ENCODE results near the gene PRXL2B.

Gene PRXL2B

DNA sequence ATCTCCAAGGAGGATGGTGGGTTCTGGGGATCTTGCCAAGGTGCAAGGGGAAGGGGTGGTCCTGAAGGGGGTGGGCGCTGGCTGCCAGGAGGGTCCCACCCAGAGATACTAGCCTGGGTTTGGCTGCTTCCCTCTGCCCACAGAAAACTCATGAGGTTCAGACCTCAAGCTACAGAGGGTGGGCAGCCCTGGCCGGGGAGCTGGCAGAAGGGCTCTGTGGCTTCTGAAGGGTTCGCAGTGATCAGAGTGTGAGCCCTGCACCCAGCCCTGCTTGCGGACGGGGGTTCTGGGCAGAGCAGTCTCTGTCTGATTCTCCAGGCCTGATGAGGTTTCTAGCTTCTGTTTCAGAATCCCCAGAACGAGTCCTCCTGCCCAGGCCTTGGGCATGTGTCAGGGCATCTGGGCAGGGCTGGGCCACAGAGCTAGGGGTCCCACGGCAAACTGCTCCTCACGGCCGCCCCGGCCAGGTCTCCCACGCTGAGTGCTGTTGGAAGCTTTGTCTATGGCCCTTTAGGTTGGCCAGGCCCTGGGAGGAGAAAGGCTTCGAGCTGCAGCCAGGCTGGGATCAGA is 46.9 kb downstream of the PRXL2B start:
- no peak overlapping the region for H3K4me3 ChIP-seq (ENCODE audit: control insufficient read depth in 1 of 7, extremely low read depth in 1 of 7, insufficient read depth in 4 of 7, low read depth in 2 of 7, low read length in 6 of 7)
- H3K9me3 ChIP-seq (ENCODE audit: control extremely low read depth in 1 of 5, control insufficient read depth in 4 of 5, insufficient read depth in 2 of 5, low read depth in 1 of 5, low read length in 4 of 5), result peaks cover 0 to 32% (median 20%) of the 10 kb centered on the region in 5 experiments
- H3K36me3 ChIP-seq (ENCODE audit: control insufficient read depth in 4 of 4, insufficient read depth in 4 of 4, low read length in 3 of 4), result no peaks in the 10 kb centered on the region
- no peak overlapping the region for H3K27ac ChIP-seq (ENCODE audit: insufficient read depth in 1 of 2, low read depth in 1 of 2, low read length in 2 of 2, poor library complexity in 1 of 2, severe bottlenecking in 2 of 2)
- 95% methylated on average over 11 of the region's 12 CpGs for WGBS (ENCODE audit: insufficient coverage)
- H3K27me3 ChIP-seq (replicated peaks in 2 of 5; ENCODE audit: control insufficient read depth in 4 of 5, insufficient read depth in 5 of 5, low read length in 4 of 5), result peaks cover 0 to 82% (median 8%) of the 10 kb centered on the region in 5 experiments
- no peaks in the 10 kb centered on the region for H3K4me1 ChIP-seq (ENCODE audit: control extremely low read depth in 1 of 4, control insufficient read depth in 4 of 4, insufficient read depth in 4 of 4, low read length in 3 of 4)
- POLR2A ChIA-PET, result no interaction called here
- no peak for DNase-seq
- CTCF ChIA-PET, result no interaction called here

DNA sequence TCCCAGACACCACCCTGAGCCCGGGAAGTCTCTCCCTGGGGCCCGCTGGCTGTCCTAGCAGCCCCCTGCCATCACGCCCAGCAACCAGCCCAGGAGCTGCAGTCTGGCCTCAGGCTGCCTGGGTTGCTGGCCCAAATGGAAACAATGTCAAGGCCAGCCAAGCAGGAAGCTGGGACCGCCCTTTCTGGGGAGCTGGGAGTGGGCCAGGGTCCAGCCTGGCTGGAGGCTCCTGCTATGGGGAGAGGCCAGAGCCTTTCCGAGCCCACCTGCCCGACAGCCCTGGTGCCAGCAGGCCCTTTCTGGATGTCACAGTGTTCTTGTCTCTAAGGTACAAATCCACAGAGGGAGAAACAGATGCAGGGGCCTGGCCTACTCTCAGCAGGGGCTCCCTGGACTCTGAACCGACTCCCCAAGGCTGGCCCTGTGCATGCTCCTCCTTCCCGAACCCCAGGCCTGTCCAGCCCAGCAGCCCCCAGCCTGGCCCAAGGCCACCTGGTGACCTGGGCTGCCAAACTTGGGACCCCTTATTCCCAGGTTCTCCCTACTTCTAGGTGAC is 47.4 kb downstream of the PRXL2B start:
- WGBS (ENCODE audit: insufficient coverage), result 90% methylated on average over 7 of the region's 8 CpGs
- Histone ChIP-seq H3K27me3 (replicated peaks in 2 of 5; ENCODE audit: control insufficient read depth in 4 of 5, insufficient read depth in 5 of 5, low read length in 4 of 5) (peaks cover 0 to 80% (median 8%) of the 10 kb centered on the region in 5 experiments), H3K36me3 (ENCODE audit: control insufficient read depth in 4 of 4, insufficient read depth in 4 of 4, low read length in 3 of 4) (no peaks in the 10 kb centered on the region), H3K9me3 (ENCODE audit: control extremely low read depth in 1 of 5, control insufficient read depth in 4 of 5, insufficient read depth in 2 of 5, low read depth in 1 of 5, low read length in 4 of 5) (peaks cover 0 to 32% (median 20%) of the 10 kb centered on the region in 5 experiments), H3K4me1 (ENCODE audit: control extremely low read depth in 1 of 4, control insufficient read depth in 4 of 4, insufficient read depth in 4 of 4, low read length in 3 of 4) (no peaks in the 10 kb centered on the region), H3K4me3 (ENCODE audit: control insufficient read depth in 1 of 7, extremely low read depth in 1 of 7, insufficient read depth in 4 of 7, low read depth in 2 of 7, low read length in 6 of 7) (no peak overlapping the region), H3K27ac (ENCODE audit: insufficient read depth in 1 of 2, low read depth in 1 of 2, low read length in 2 of 2, poor library complexity in 1 of 2, severe bottlenecking in 2 of 2) (no peak overlapping the region)
- POLR2A ChIA-PET, result no interaction called here
- DNase-seq, result no peak
- CTCF ChIA-PET, result no interaction called here

DNA sequence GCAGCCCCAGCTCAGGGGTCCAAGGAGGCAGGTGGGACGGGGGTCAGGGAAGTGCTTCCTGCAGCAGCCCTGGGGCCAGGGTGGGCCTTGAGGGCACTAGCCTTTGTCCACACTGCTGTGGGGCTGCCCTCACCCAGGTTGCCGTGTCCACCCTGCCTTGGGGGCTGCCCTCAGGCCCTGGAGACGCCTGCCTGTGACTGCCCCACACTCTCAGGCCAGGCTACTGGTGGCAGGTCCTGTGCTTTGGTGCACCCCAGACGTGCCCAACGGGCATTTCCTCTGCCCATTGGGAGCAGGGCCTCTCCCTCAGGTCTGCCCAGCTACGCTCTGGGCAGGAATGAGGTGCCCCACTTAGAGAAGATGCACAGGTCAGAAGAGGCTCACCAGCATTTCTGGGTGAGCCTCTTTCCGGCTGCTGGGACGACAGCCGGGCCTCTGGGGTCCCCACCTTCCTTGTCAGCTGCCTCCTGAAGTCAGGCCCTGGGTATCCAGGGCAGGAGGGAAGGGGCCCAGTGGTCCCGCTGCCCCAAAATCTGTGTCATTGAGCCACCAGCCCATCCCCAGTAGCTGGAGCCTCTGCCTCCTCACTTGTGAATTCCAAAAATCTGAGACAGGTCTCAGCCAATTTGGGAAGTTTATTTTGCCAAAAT is 48.9 kb downstream of the PRXL2B start:
- ChIA-PET POLR2A (no interaction called here), CTCF (interaction anchor here (1.4 to 1.6 kb wide), 2 partner anchors 26 to 50 kb away, joined by 3 read pairs; no protein-coding TSS in a partner anchor)
- H3K4me3 ChIP-seq (ENCODE audit: control insufficient read depth in 1 of 7, extremely low read depth in 1 of 7, insufficient read depth in 4 of 7, low read depth in 2 of 7, low read length in 6 of 7), result no peak overlapping the region
- WGBS (ENCODE audit: insufficient coverage), result 95% methylated on average over 10 of the region's 10 CpGs
- H3K4me1 ChIP-seq (ENCODE audit: control extremely low read depth in 1 of 4, control insufficient read depth in 4 of 4, insufficient read depth in 4 of 4, low read length in 3 of 4), result no peaks in the 10 kb centered on the region
- peaks cover 0 to 24% (median 15%) of the 10 kb centered on the region in 5 experiments for H3K9me3 ChIP-seq (ENCODE audit: control extremely low read depth in 1 of 5, control insufficient read depth in 4 of 5, insufficient read depth in 2 of 5, low read depth in 1 of 5, low read length in 4 of 5)
- peaks cover 0 to 66% (median 4%) of the 10 kb centered on the region in 5 experiments for H3K27me3 ChIP-seq (replicated peaks in 2 of 5; ENCODE audit: control insufficient read depth in 4 of 5, insufficient read depth in 5 of 5, low read length in 4 of 5)
- no peak overlapping the region for H3K27ac ChIP-seq (ENCODE audit: insufficient read depth in 1 of 2, low read depth in 1 of 2, low read length in 2 of 2, poor library complexity in 1 of 2, severe bottlenecking in 2 of 2)
- no peaks in the 10 kb centered on the region for H3K36me3 ChIP-seq (ENCODE audit: control insufficient read depth in 4 of 4, insufficient read depth in 4 of 4, low read length in 3 of 4)
- DNase-seq, result no peak

DNA sequence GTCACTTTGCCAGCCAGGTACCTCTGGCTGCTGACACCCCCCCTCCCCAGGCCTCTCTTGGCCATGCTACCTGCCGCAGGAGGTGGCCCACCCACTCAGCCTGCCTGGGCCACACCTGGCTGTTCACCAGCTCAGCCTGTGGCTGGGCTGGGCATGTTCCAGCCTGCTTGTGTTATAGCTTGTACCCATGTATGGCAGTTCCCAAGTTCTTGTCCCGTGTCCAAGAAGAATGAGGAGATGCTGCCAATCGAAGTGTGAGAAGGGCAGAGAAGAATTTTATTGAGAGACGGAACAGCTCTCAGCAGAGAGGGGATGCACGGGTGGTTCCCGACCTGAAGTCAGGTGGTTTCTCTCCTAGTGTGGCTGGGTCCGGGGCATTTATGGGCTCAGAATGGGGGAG is 50.2 kb downstream of the PRXL2B start:
- POLR2A ChIA-PET, result interaction anchor here (0.6 kb wide), 1 partner anchor 75 kb away, joined by 3 read pairs; no protein-coding TSS in a partner anchor
- 95% methylated on average over 6 of the region's 7 CpGs for WGBS (ENCODE audit: insufficient coverage)

DNA sequence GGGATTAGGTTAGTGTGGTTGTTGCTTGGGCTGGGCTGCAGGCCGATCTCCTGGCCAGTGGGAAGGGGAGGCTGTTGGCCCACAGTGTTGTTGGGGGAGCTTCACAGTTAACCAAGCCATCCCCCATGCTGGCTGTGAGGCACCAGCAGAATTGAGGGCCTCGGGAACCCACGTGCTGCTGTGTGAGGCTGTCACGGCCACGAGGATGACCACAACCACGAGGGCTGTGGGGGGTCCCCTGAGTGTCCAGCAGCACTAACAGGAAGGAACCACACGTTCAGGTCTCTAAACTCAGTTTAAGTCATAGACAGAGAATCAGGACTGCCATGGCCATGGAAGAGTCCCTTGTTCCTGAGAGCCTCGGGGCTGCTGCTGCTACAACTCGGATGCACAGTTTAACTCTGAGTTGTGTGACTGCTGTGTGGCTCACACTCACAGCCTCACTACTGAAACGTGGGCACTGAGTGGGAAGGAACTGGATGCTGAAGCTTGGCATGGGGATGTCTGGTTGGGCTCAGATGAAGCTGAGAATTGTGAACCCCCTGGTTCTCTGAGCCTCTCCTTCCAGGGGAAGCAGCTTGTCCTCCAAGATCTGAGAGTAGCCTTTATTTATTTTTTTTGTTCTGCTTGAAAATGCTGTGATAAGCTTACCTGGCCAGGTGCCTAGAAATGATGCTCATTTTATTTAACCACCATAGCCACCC is 51.0 kb downstream of the PRXL2B start:
- Histone ChIP-seq H3K36me3 (ENCODE audit: control insufficient read depth in 4 of 4, insufficient read depth in 4 of 4, low read length in 3 of 4) (no peaks in the 10 kb centered on the region), H3K9me3 (ENCODE audit: control extremely low read depth in 1 of 5, control insufficient read depth in 4 of 5, insufficient read depth in 2 of 5, low read depth in 1 of 5, low read length in 4 of 5) (peaks cover 0 to 20% (median 15%) of the 10 kb centered on the region in 5 experiments), H3K4me1 (ENCODE audit: control extremely low read depth in 1 of 4, control insufficient read depth in 4 of 4, insufficient read depth in 4 of 4, low read length in 3 of 4) (peaks cover 0 to 12% (median 11%) of the 10 kb centered on the region in 4 experiments), H3K27me3 (replicated peaks in 2 of 5; ENCODE audit: control insufficient read depth in 4 of 5, insufficient read depth in 5 of 5, low read length in 4 of 5) (peaks cover 0 to 47% (median 2%) of the 10 kb centered on the region in 5 experiments), H3K27ac (ENCODE audit: insufficient read depth in 1 of 2, low read depth in 1 of 2, low read length in 2 of 2, poor library complexity in 1 of 2, severe bottlenecking in 2 of 2) (no peak overlapping the region), H3K4me3 (ENCODE audit: control insufficient read depth in 1 of 7, extremely low read depth in 1 of 7, insufficient read depth in 4 of 7, low read depth in 2 of 7, low read length in 6 of 7) (no peak overlapping the region)
- ChIA-PET POLR2A (interaction anchor here (0.5 kb wide), 1 partner anchor 15 kb away, joined by 5 read pairs; no protein-coding TSS in a partner anchor), CTCF (interaction anchor here (1.2 to 2.0 kb wide), 2 partner anchors 52 to 76 kb away, joined by 3 to 7 read pairs; partner anchors contain the start of gene PRXL2B)
- no peak for DNase-seq
- 85% methylated on average over 7 of the region's 10 CpGs for WGBS (ENCODE audit: insufficient coverage)

More for the DNA sequence above, 50.2 kb downstream of the PRXL2B start:
- CTCF ChIA-PET, result interaction anchor here (1.4 to 1.6 kb wide), 2 partner anchors 27 to 51 kb away, joined by 3 read pairs; no protein-coding TSS in a partner anchor
- Histone ChIP-seq H3K27ac (ENCODE audit: insufficient read depth in 1 of 2, low read depth in 1 of 2, low read length in 2 of 2, poor library complexity in 1 of 2, severe bottlenecking in 2 of 2) (no peak overlapping the region), H3K27me3 (replicated peaks in 2 of 5; ENCODE audit: control insufficient read depth in 4 of 5, insufficient read depth in 5 of 5, low read length in 4 of 5) (peaks cover 0 to 53% (median 4%) of the 10 kb centered on the region in 5 experiments), H3K4me3 (ENCODE audit: control insufficient read depth in 1 of 7, extremely low read depth in 1 of 7, insufficient read depth in 4 of 7, low read depth in 2 of 7, low read length in 6 of 7) (no peak overlapping the region), H3K9me3 (ENCODE audit: control extremely low read depth in 1 of 5, control insufficient read depth in 4 of 5, insufficient read depth in 2 of 5, low read depth in 1 of 5, low read length in 4 of 5) (peaks cover 0 to 20% (median 15%) of the 10 kb centered on the region in 5 experiments), H3K36me3 (ENCODE audit: control insufficient read depth in 4 of 4, insufficient read depth in 4 of 4, low read length in 3 of 4) (no peaks in the 10 kb centered on the region), H3K4me1 (ENCODE audit: control extremely low read depth in 1 of 4, control insufficient read depth in 4 of 4, insufficient read depth in 4 of 4, low read length in 3 of 4) (peaks cover 0 to 3% (median 2%) of the 10 kb centered on the region in 4 experiments)
- no peak for DNase-seq

DNA sequence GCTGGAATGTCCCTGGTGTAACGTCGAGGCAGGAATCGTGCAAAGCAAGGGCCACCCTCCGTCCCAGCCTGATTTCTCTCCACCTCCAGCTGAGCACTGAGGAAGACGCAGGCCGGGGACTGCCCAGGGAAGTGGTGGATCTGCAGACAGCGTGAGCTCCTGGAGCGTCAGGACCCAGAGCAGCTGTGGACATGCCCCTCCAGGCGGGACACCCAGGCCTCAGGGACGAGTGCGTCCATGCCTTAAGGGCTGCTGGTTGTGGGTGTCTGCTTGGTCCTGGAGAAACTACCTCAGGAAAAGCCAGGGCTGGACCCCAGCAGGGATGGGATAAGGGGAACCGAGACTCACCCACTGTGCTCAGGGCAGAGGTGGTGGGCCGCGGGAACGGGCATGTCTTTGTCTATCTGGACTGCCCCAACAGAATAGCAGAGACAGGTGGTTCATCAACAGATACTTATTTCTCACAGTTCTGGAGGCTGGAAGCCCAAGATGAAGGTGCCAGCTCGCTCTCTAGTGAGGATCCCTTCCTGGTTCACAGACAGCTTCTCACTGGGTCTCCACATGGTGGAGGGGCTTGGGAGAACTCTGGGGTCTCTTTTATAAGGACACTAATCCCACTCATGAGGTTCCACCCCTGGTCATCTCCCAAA is 52.0 kb downstream of the PRXL2B start:
- no peak for DNase-seq
- no peak overlapping the region for H3K27ac ChIP-seq (ENCODE audit: insufficient read depth in 1 of 2, low read depth in 1 of 2, low read length in 2 of 2, poor library complexity in 1 of 2, severe bottlenecking in 2 of 2)
- 90% methylated on average over 12 of the region's 16 CpGs for WGBS (ENCODE audit: insufficient coverage)
- H3K36me3 ChIP-seq (ENCODE audit: control insufficient read depth in 4 of 4, insufficient read depth in 4 of 4, low read length in 3 of 4), result no peaks in the 10 kb centered on the region
- peaks cover 0 to 39% (median 2%) of the 10 kb centered on the region in 5 experiments for H3K27me3 ChIP-seq (replicated peaks in 2 of 5; ENCODE audit: control insufficient read depth in 4 of 5, insufficient read depth in 5 of 5, low read length in 4 of 5)
- no peak overlapping the region for H3K4me3 ChIP-seq (ENCODE audit: control insufficient read depth in 1 of 7, extremely low read depth in 1 of 7, insufficient read depth in 4 of 7, low read depth in 2 of 7, low read length in 6 of 7)
- POLR2A ChIA-PET, result interaction anchor here (0.5 kb wide), 1 partner anchor 518 kb away, joined by 3 read pairs; no protein-coding TSS in a partner anchor
- H3K4me1 ChIP-seq (ENCODE audit: control extremely low read depth in 1 of 4, control insufficient read depth in 4 of 4, insufficient read depth in 4 of 4, low read length in 3 of 4), result peaks cover 0 to 20% (median 19%) of the 10 kb centered on the region in 4 experiments
- CTCF ChIA-PET, result interaction anchor here (0.6 to 2.0 kb wide), 3 partner anchors 8 to 77 kb away, joined by 3 to 7 read pairs (median 3); partner anchors contain the start of gene PRXL2B
- H3K9me3 ChIP-seq (ENCODE audit: control extremely low read depth in 1 of 5, control insufficient read depth in 4 of 5, insufficient read depth in 2 of 5, low read depth in 1 of 5, low read length in 4 of 5), result peaks cover 0 to 20% (median 15%) of the 10 kb centered on the region in 5 experiments

Data from common myeloid progenitor, CD34-positive (primary cell).